IMR-90 (cell line): Measurements from ENCODE around the gene USH1G. TPM values are rescaled to one million over a fixed set of nuclear protein-coding genes. Genes with fewer than 3 reads are reported as not detected.

ENCODE experiments used
- ATAC-seq: fragments of 200-7000 bp; cut with Tn5 transposase; 2 replicates; pipeline ENCODE4 v1.9.1; 2020; ENCODE audit warnings: low read depth, mild to moderate bottlenecking, moderate library complexity
- BruUV-seq: library from RNA; stranded (reverse); fragments of 400-500 nt; replicated peaks from 2 replicates; lab custom pipeline; 2021; lab: Mats Ljungman, UMichigan
- CTCF ChIA-PET: fragments of 300-600 bp; formaldehyde crosslinking; extraction: SDS; loops from one replicate; lab custom pipeline; 2021; ENCODE audit warnings: antibody characterized with exemption; lab: Yijun Ruan, JAX
- POLR2A ChIA-PET: fragments of 300-600 bp; sonication (Branson Sonifier 250); formaldehyde crosslinking; loops from one replicate; lab custom pipeline; 2022; ENCODE audit warnings: antibody characterized with exemption; ENCODE audit not compliant: unreplicated experiment; lab: Charles Lee
- DNase-seq: peaks from one replicate; pipeline ENCODE4 v3.0.0; 2013
- H2AFZ ChIP-seq: replicated peaks from 2 replicates; pipeline ENCODE3; 2013; ENCODE audit warnings: low read length, mild to moderate bottlenecking; ENCODE audit not compliant: poor library complexity
- H2AK5ac ChIP-seq: 2 replicates; pipeline ENCODE4 v1.6.1; 2013; ENCODE audit warnings: low read depth, low read length, inconsistent platforms
- H2AK9ac ChIP-seq: replicated peaks from 2 replicates; pipeline ENCODE3; 2013; ENCODE audit warnings: mild to moderate bottlenecking, low read depth, low read length, moderate library complexity; ENCODE audit not compliant: poor library complexity
- H2BK120ac ChIP-seq: 2 replicates; pipeline ENCODE4 v1.6.1; 2013; ENCODE audit warnings: low read depth, low read length, inconsistent platforms
- H2BK15ac ChIP-seq: 3 replicates; pipeline ENCODE4 v1.6.1; 2013; ENCODE audit warnings: low read depth, low read length, inconsistent platforms
- H2BK20ac ChIP-seq: 2 replicates; pipeline ENCODE4 v1.6.1; 2013; ENCODE audit warnings: low read depth, mild to moderate bottlenecking, inconsistent platforms, low read length, moderate library complexity
- H2BK5ac ChIP-seq: 2 replicates; pipeline ENCODE4 v1.6.1; 2013; ENCODE audit warnings: mild to moderate bottlenecking, low read depth, low read length, inconsistent platforms; ENCODE audit not compliant: poor library complexity, severe bottlenecking
- H3K14ac ChIP-seq: replicated peaks from 2 replicates; pipeline ENCODE4 v1.6.1; 2013; ENCODE audit warnings: low read depth, low read length, inconsistent platforms
- H3K18ac ChIP-seq: 2 replicates; pipeline ENCODE4 v1.6.1; 2013; ENCODE audit warnings: low read depth, low read length, control low read depth
- H3K23ac ChIP-seq: 2 replicates; pipeline ENCODE4 v1.6.1; 2013; ENCODE audit warnings: low read depth, low read length, inconsistent platforms
- H3K27ac ChIP-seq: 2 replicates; pipeline ENCODE4 v1.5.1; 2013; ENCODE audit warnings: mild to moderate bottlenecking, control low read depth, low read length; ENCODE audit not compliant: insufficient read depth
- H3K27me3 ChIP-seq: 2 replicates; pipeline ENCODE4 v1.6.1; 2013; ENCODE audit warnings: low read length; ENCODE audit not compliant: control insufficient read depth, insufficient read depth
- H3K36me3 ChIP-seq: 2 replicates; pipeline ENCODE4 v1.6.1; 2013; ENCODE audit warnings: low read length, mixed read lengths; ENCODE audit not compliant: control insufficient read depth, insufficient read depth
- H3K4ac ChIP-seq: 2 replicates; pipeline ENCODE4 v1.6.1; 2013; ENCODE audit warnings: low read depth, low read length, inconsistent platforms
- H3K4me1 ChIP-seq: 2 replicates; pipeline ENCODE4 v1.6.1; 2013; ENCODE audit warnings: low read length, mixed read lengths; ENCODE audit not compliant: control insufficient read depth, insufficient read depth
- H3K4me2 ChIP-seq: 2 replicates; pipeline ENCODE4 v1.6.1; 2013; ENCODE audit warnings: low read depth, mild to moderate bottlenecking, control low read depth, low read length, moderate library complexity
- H3K4me3 ChIP-seq: 2 replicates; pipeline ENCODE4 v1.5.1; 2013; ENCODE audit warnings: low read depth, mild to moderate bottlenecking, control low read depth, low read length, moderate library complexity; ENCODE audit not compliant: insufficient read depth
- H3K56ac ChIP-seq: 2 replicates; pipeline ENCODE4 v1.6.1; 2013; ENCODE audit warnings: low read length, inconsistent platforms; ENCODE audit not compliant: insufficient read depth; ENCODE audit errors: extremely low read depth
- H3K79me1 ChIP-seq, 2 experiments: 2 replicates each; pipeline ENCODE4 v1.6.1; 2013; ENCODE audit warnings: low read length in 2 of 2, inconsistent platforms in 1 of 2, low read depth in 1 of 2
- H3K9ac ChIP-seq: 2 replicates; pipeline ENCODE4 v1.6.1; 2013; ENCODE audit warnings: low read depth, low read length, control low read depth
- H3K9me1 ChIP-seq: 2 replicates; pipeline ENCODE4 v1.6.1; 2013; ENCODE audit warnings: low read length, inconsistent platforms; ENCODE audit not compliant: insufficient read depth
- H3K9me3 ChIP-seq: 2 replicates; pipeline ENCODE4 v1.6.1; 2013; ENCODE audit warnings: low read length; ENCODE audit not compliant: control insufficient read depth, insufficient read depth
- H4K20me1 ChIP-seq: 2 replicates; pipeline ENCODE4 v1.6.1; 2013; ENCODE audit warnings: low read length, inconsistent platforms; ENCODE audit not compliant: insufficient read depth
- H4K5ac ChIP-seq: 2 replicates; pipeline ENCODE4 v1.6.1; 2013; ENCODE audit warnings: mild to moderate bottlenecking, low read depth, low read length, control low read depth
- H4K8ac ChIP-seq, 2 experiments: 2 replicates each; pipeline ENCODE4 v1.6.1; 2013; ENCODE audit warnings: low read depth in 2 of 2, low read length in 2 of 2, control low read depth in 1 of 2, inconsistent platforms in 1 of 2
- H4K91ac ChIP-seq: 2 replicates; pipeline ENCODE4 v1.6.1; 2013; ENCODE audit warnings: low read depth, low read length, inconsistent platforms; ENCODE audit not compliant: insufficient read depth
- FOS ChIP-seq: fragments of 150-350 bp; IDR thresholded peaks from 2 replicates; pipeline ENCODE4 v1.6.1; 2016; ENCODE audit warnings: low read depth, low read length
- POLR2A ChIP-seq: IDR thresholded peaks from 2 replicates; pipeline ENCODE4 v1.6.1; 2012; ENCODE audit warnings: mild to moderate bottlenecking, low read depth, low read length
- RCOR1 ChIP-seq: IDR thresholded peaks from 2 replicates; pipeline ENCODE4 v1.6.1; 2012; ENCODE audit warnings: mild to moderate bottlenecking, low read length, improper control_type of control experiment; ENCODE audit not compliant: insufficient replicate concordance
- WGBS, 2 experiments: methylation state at CpG; one replicate each; pipeline versions ENCODE4 v1.1.5 to v1.1.7; 2013; ENCODE audit warnings: missing lambda C conversion rate in 2 of 2; ENCODE audit not compliant: insufficient read length in 1 of 2; ENCODE audit errors: extremely low coverage in 2 of 2; 5-methylcytosine and 5-hydroxymethylcytosine counted together
- dilution Hi-C: fragments of 300-500 bp; cut with HindIII; formaldehyde crosslinking; loops from one replicate; pipeline ENCODE4 v1.14.3; 2018; ENCODE audit warnings: low sequenced_read_pairs; ENCODE audit not compliant: unreplicated experiment
- in situ Hi-C: fragments of 300-500 bp; cut with MboI; formaldehyde crosslinking; loops from 3 replicates; pipeline ENCODE4 v1.14.3; 2019; ENCODE audit warnings: low sequenced_read_pairs, inconsistent platforms, mixed read lengths
- intact Hi-C: fragments of 100-400 bp; cut with micrococcal nuclease; formaldehyde crosslinking; loops from 2 replicates; pipeline ENCODE4 v1.10.0; 2022
- polyA plus RNA-seq, 3 experiments: library from polyadenylated mRNA; depleted of rRNA; stranded (reverse); fragments of >200 nt; gene quantifications; 2 replicates each; pipeline ENCODE4 v1.2.3, GENCODE V29; 2012; ENCODE audit warnings: low replicate concordance in 1 of 3
- total RNA-seq: library from RNA; depleted of rRNA; stranded (reverse); fragments of >200 nt; gene quantifications from 2 replicates; pipeline ENCODE4 v1.2.3, GENCODE V29; 2012

The USH1G gene
- total and polyA plus RNA-seq, 2 of the 4 experiments (the other 2 are of a cell fraction): not detected

GRCh38 chr17:74950207-74950606, 27.2 kb upstream of the USH1G start:
- Histone ChIP-seq H2BK120ac (no peak overlapping the region), H3K79me1 (no peaks in the 10 kb centered on the region), H3K56ac (no peak overlapping the region), H3K9ac (no peak overlapping the region), H3K23ac (no peak overlapping the region), H3K4ac (no peak overlapping the region), H4K91ac (no peak overlapping the region), H4K5ac (no peak overlapping the region), H2AK9ac (no peak overlapping the region), H3K4me1 (no peaks in the 10 kb centered on the region), H2AFZ (no peak overlapping the region), H3K27ac (no peak overlapping the region), H2AK5ac (no peak overlapping the region), H3K4me2 (no peak overlapping the region), H4K20me1 (no peaks in the 10 kb centered on the region), H3K9me1 (no peaks in the 10 kb centered on the region), H3K14ac (no peak overlapping the region), H4K8ac (no peak overlapping the region), H3K27me3 (peaks cover 52% of the 10 kb centered on the region), H3K18ac (no peak overlapping the region), H3K36me3 (no peaks in the 10 kb centered on the region), H2BK20ac (no peak overlapping the region), H2BK15ac (no peak overlapping the region), H2BK5ac (no peak overlapping the region), H3K4me3 (no peak overlapping the region), H3K9me3 (no peaks in the 10 kb centered on the region)
- ATAC-seq: no peak
- in situ Hi-C loops (loop anchor here (10.0 kb wide), 1 partner anchor 205 kb away; the partner anchor contains the start of gene NHERF1), intact Hi-C loops (no loop called here), dilution Hi-C loops (no loop called here)
- WGBS, 2 experiments: 60% methylated on average over 1 of the region's 8 CpGs; no CpG with 5 or more reads in 1 of the 2 experiments
- ChIA-PET POLR2A (no interaction called here), CTCF (no interaction called here)
- BruUV-seq: no TSS peak
- TF ChIP-seq POLR2A: no peak
- TF ChIP-seq FOS: no peak
- no peak for TF ChIP-seq RCOR1
- DNase-seq: no peak
